LHCN-M2 (cell line): ENCODE results near the gene CAMSAP1. TPM values are rescaled to one million over a fixed set of nuclear protein-coding genes. Genes with fewer than 3 reads are reported as not detected.

ENCODE experiments used
- DNase-seq: peaks from one replicate; pipeline ENCODE4 v3.0.0-alpha.2; 2012; ENCODE audit warnings: low read depth
- total RNA-seq: library from RNA; depleted of rRNA; stranded (reverse); fragments of >200 nt; gene quantifications from 2 replicates; pipeline ENCODE4 v1.2.3, GENCODE V29; 2014

Gene CAMSAP1
- total RNA-seq, 1 experiment from 2014 or later = 32.0 TPM

- DNase-seq = no peak
These were observed 130.3 kb downstream of the CAMSAP1 start for GRCh38 chr9:135776893-135777622.

GRCh38 chr9:135775911-135776310 lies 131.4 kb downstream of the CAMSAP1 start:
- no peak for DNase-seq

DNA sequence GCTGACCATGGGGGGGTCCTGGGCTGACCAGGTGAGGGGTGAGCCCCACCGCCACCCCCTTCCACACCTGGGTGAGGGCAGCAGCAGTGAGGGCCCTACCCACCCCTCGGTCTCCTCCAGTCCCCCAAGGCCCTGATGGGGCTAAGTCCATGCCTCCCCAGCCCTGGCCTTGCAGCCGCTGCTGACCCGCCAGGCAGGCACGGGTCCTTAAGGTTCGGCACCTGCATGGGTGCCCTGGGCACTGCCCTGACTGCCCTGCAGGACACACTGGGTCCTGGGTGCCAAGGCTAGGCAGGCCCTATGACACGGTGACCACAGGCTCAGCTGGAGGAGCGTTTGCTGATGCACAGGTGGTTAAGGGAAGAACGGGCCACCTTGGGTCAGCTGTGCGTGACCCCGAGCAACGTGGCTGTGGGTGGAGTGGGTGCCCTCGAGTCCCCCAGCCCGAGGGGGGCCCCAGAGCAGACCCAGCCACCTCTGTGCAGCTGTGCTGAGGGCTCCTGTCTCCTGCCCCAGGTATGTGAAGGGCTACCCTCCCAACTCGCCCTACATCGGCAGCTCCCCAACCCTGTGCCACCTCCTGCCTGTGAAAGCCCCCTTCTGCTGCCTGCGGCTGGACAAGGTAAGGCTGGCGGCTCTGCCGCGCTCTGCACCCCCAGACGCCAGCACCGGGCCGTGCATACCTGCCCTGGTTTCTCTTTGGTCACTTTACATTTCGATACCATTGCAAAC lies 132.4 kb downstream of the CAMSAP1 start:
- DNase-seq = no peak

DNA sequence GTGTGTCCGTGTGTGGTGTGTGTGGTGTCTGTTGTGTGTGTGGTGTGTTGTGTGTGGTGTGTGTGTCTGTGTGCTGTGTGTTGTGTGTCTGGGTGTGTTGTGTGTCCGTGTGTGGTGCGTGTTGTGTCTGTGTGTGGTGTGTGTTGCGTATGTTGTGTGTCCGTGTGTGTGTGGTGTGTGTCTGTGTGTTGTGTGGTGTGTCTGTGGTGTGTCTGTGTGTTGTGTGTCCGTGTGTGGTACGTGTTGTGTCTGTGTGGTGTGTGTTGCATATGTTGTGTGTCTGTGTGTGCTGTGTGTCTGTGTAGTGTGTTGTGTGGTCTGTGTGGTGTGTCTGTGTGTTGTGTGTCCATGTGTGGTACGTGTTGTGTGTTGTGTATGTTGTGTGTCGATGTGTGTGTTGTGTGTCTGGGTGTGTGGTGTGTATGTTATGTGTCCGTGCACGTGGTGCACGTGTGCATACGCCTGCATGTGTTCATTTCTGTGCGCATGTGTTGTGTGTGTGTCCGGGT lies 133.1 kb downstream of the CAMSAP1 start:
- peak; percentile 4 for DNase-seq

DNA sequence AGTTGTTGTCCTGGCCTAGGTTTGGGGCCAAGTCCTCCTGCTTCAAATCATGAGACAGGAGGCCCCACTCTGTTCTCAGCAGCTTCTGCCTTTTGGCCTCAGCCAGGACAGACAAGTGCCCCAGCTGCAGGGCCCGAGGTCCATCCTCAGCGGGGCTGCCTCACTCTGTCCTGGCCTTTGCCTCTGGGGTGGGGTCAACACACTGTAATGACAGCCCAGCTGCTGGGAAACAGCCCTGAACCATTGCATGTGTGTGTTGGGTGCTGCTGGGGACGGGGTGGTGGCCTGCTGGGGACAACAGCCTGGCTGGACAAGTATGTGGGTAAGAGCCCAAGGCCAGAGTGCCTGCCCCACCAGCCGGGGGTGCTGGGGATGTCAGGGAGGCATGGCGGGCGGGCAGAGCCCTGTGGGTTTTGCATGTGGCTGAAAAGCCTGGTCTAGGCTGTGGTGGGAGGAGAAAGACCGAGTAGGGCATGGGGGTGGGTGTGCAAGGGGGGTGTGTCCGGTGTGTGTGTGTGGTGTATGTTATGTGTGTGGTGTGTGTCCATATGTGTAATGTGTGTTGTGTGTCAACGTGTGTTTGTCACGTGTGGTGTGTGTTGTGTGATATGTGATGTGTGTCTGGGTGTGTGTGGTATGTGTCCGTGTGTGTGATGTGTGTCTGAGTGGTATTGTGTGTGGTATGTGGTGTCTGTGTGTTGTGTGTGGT lies 133.7 kb downstream of the CAMSAP1 start:
- no peak for DNase-seq

GRCh38 chr9:135772702-135773493 lies 134.4 kb downstream of the CAMSAP1 start:
- DNase-seq = no peak

DNA sequence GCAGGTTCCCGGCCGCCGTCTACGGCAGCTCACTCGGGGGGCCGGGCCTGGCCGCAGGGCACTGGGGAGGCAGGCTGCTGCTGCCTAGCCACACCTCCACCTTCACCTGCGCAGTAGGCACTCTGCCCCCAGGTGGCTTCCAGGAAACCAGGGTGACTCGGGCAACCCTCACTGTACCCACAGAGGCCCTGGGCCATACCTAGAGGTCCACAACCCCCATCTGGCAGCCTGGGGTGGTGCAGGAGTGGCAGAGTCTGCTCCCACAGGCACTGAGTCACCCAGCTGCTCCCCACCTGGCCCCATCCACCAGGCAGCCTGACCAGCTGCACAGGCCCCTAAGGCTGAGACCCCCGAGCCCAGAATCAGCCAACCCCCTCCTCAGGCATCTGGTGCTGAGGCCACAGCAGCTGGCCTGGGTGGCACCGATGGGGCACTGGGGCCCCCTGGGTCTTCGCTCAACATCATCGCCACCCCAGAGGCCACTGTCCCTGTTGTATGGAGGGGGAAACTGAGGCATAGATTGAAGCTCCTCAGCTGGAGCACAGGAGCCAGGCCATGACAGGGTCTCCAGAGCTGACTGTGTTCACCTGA lies 135.2 kb downstream of the CAMSAP1 start:
- no peak for DNase-seq

DNA sequence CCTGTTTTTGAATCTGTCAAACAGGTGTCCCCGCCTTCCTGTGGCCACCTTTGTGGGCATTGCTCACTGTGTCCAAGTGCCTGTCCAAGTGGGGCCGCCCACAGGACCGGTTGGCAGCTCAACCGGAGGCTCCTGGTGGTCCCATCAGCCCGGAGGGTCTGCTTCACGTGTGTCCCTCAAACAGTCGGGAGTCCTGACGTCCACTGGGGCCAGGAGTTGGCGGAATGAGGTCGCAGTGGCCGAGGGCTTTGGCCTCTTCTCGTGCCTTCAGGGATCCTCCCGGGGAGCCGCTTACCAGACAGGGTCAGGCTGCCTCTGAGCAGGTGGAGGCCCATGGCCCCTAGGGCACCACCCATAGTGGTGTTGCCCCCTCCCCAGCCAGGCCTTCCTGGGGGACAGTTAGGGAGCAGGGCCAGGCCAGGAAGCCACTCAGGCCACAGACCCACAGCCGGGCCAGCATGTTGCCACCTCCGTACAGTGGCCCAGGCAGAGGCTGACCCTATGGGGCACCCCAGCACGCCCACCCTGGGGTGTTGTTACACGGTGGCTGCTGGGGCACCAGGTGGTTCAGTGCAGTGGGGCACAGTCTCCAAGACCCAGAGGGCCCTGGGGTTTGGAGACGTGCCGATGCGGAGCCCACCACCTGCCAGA lies 135.8 kb downstream of the CAMSAP1 start:
- DNase-seq = no peak

DNA sequence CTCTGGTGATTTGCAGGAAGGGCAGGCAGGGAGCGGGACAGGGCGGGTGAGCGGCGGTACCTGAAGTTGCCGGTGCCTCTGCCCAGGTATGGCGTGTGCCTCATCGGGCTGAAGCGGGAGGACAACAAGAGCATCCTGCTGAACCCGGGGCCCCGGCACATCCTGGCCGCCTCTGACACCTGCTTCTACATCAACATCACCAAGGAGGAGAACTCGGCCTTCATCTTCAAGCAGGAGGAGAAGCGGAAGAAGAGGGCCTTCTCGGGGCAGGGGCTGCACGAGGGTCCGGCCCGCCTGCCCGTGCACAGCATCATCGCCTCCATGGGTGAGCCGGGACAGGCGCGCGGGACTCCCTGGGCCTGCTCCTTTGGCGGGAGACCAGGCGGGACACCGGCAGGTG lies 136.6 kb downstream of the CAMSAP1 start:
- no peak for DNase-seq

DNA sequence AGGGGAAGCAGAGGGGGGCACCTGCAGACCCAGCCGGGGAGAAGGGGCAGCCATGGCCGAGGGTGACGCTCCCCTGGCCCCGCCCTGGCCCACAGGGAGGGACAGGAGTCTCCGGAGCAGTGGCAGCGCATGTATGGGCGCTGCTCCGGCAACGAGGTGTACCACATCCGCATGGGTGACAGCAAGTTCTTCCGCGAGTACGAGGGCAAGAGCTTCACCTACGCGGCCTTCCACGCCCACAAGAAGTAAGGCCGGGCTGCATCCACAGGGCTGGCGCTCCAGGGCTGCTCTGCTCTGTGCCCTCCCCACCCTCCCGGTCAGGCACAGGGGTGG lies 137.2 kb downstream of the CAMSAP1 start:
- no peak for DNase-seq

GRCh38 chr9:135769489-135770202 lies 137.7 kb downstream of the CAMSAP1 start:
- DNase-seq = no peak

DNA sequence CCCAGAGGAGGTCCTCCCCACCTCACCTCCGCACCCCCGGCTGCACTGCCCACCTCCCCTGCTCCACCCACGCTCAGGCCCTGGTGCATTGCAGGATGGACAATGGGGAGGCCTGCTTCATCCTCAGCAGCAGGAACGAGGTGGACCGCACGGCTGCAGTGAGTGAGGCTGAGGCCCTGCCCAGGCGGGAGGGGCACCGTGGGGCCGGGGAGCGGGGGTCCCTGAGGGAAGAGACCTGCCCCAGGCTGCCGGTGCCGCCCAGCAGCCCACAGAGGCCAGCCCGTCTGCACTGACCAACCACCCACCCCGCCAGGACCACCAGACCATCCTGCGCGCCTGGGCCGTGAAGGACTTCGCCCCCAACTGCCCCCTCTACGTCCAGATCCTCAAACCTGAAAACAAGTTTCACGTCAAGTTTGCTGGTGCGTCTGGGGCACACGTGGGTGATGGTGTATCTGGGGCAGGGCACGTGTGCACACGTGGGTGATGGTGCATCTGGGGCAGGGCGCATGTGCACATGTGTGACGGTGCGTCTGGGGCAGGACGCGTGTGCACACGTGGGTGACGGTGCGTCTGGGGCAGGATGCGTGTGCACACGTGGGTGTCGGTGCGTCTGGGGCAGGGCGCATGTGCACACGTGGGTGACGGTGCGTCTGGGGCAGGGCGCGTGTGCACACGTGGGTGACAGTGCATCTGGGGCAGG lies 138.7 kb downstream of the CAMSAP1 start:
- no peak for DNase-seq

DNA sequence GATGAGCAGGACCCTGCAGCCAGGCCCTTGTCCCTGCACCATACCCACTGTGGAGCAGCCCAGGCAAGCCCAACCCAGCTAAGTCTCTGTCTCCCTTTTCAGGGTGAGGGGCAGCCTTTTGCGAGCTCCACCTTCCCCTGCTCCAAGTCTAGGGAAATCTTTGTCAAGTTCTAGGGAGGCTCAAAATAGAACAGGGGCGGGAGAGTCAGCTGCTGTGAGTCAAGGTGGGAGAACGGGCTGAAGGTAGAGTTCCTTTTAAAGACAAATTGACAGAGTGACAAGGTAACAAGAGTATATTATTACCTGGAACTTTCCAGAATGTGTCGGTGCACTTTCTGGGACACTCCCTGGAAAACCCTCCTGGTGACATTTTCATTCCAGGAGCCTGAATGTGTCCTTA lies 140.6 kb downstream of the CAMSAP1 start:
- DNase-seq = no peak

DNA sequence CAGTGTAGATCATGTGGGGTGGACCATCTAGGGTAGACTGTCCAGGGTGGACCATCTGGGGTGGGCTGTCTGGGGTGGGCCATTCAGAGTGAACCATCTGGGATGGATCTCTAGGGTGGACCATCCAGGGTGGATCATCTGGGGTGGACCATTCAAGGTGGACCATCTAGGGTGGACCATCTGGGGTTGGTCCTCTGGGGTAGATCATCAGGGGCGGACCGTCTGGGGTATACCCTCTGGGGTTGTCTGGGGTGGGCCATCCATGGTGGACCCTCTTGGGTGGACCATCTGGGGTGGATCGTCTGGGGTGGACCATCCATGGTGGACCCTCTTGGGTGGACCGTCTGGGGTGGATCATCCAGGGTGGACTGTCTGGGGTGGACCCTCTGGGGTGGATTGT lies 141.1 kb downstream of the CAMSAP1 start:
- peak; percentile 2 for DNase-seq

DNA sequence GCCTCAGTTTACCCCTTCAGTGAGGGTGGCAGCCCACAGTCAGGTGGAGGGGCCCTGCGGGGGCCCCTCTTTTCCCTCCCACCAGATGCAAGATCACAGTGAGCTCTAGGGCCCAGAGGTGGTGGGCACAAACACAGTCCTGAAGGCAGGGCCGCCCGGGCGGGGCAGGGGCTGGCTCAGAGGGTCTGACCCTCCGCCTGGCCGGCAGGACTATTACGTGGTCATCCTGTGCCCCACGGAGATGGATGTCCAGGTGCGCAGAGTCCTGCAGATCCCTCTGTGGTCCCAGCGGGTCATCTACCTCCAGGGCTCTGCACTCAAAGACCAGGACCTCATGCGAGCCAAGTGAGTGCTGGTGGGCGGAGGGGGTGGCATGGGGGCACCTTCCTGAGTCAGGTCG lies 141.9 kb downstream of the CAMSAP1 start:
- DNase-seq = no peak

DNA sequence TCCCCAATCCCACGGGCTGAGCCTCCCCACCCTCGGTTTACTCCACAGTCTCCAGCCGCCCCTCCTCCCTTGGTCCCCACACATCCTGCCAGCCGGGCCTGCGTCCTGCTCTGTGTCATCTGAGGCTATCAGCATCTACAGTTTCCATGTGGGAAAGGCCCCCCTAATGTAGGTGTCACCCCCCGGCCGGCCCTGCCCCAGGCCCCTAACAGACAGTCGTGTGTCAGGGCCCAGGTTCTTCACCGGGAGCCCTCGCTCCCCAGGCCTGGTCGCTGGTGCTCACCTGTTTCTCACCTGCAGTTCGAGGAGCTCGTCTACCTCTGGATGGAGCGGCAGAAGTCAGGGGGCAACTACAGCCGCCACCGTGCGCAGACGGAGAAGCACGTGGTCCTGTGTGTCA lies 142.6 kb downstream of the CAMSAP1 start:
- no peak for DNase-seq

- DNase-seq = no peak
These were observed 143.5 kb downstream of the CAMSAP1 start for GRCh38 chr9:135763716-135764446.

- DNase-seq = no peak
These were observed 144.4 kb downstream of the CAMSAP1 start for GRCh38 chr9:135762921-135763320.

- DNase-seq = no peak
These were observed 145.5 kb downstream of the CAMSAP1 start for GRCh38 chr9:135761845-135762168.
